ENCODE data around the gene F5.
"Not testable (repeated sequence)": the region's sequence is repeated elsewhere in the genome, so short reads cannot be mapped to it uniquely, and the experiment has no call there.

F5 gene

GRCh38 chr1:169534653-169535052 lies 51.6 kb downstream of the F5 start:
- no peak for DNase-seq

GRCh38 chr1:169533528-169534190 lies 52.6 kb downstream of the F5 start:
- not testable (repeated sequence) for DNase-seq

GRCh38 chr1:169530448-169530847 lies 55.8 kb downstream of the F5 start:
- DNase-seq, result no peak

- DNase-seq, result no peak
These were observed 57.1 kb downstream of the F5 start for GRCh38 chr1:169529068-169529642.

- DNase-seq, result no peak
These were observed 57.8 kb downstream of the F5 start for GRCh38 chr1:169528215-169529067.

- DNase-seq, result no peak
These were observed 58.6 kb downstream of the F5 start for GRCh38 chr1:169527451-169528214.

- no peak for DNase-seq
These were observed 59.3 kb downstream of the F5 start for GRCh38 chr1:169527001-169527400.

- no peak for DNase-seq
These were observed 60.0 kb downstream of the F5 start for GRCh38 chr1:169526120-169526832.

- DNase-seq, result no peak
These were observed 60.9 kb downstream of the F5 start for GRCh38 chr1:169525391-169525790.

GRCh38 chr1:169523904-169524303 lies 62.4 kb downstream of the F5 start:
- DNase-seq, result no peak

GRCh38 chr1:169521226-169521625 lies 65.1 kb downstream of the F5 start:
- DNase-seq, result no peak

- DNase-seq, result no peak
These were observed 68.6 kb downstream of the F5 start for GRCh38 chr1:169517558-169518186.

- DNase-seq, result no peak
These were observed 70.6 kb downstream of the F5 start for GRCh38 chr1:169515641-169516040.

- DNase-seq, result no peak
These were observed 71.6 kb downstream of the F5 start for GRCh38 chr1:169514566-169515270.

- DNase-seq, result no peak
These were observed 73.1 kb downstream of the F5 start for GRCh38 chr1:169513208-169513607.

GRCh38 chr1:169511316-169512005 lies 74.8 kb downstream of the F5 start:
- no peak for DNase-seq

GRCh38 chr1:169510060-169510459 lies 76.2 kb downstream of the F5 start:
- no peak for DNase-seq

- DNase-seq, result no peak
These were observed 76.9 kb downstream of the F5 start for GRCh38 chr1:169509354-169509753.

- DNase-seq, result no peak
These were observed 77.6 kb downstream of the F5 start for GRCh38 chr1:169508432-169509338.

- DNase-seq, result no peak
These were observed 78.9 kb downstream of the F5 start for GRCh38 chr1:169507413-169507812.
